Trophoblast cell (in vitro differentiated cells and primary cell): ENCODE data around the gene LEF1.

Source experiments
- DNase-seq, 2 donors: peaks; one replicate each; pipeline ENCODE4 v3.0.0-alpha.2; 2016
- H2AFZ ChIP-seq: 2 replicates; pipeline ENCODE4 v1.6.1; 2013; ENCODE audit warnings: low read length, moderate library complexity, mild to moderate bottlenecking; ENCODE audit not compliant: insufficient read depth, poor library complexity
- H2AK5ac ChIP-seq: 2 replicates; pipeline ENCODE4 v1.6.1; 2013; ENCODE audit warnings: mild to moderate bottlenecking, low read length
- H2BK120ac ChIP-seq: 2 replicates; pipeline ENCODE4 v1.6.1; 2013; ENCODE audit warnings: low read length, mild to moderate bottlenecking, moderate library complexity; ENCODE audit not compliant: insufficient read depth, poor library complexity
- H2BK12ac ChIP-seq: 2 replicates; pipeline ENCODE4 v1.6.1; 2013; ENCODE audit warnings: mild to moderate bottlenecking, low read length, moderate library complexity
- H2BK5ac ChIP-seq: 2 replicates; pipeline ENCODE4 v1.6.1; 2013; ENCODE audit warnings: low read length, low read depth, moderate library complexity, mild to moderate bottlenecking; ENCODE audit not compliant: poor library complexity
- H3K14ac ChIP-seq: 2 replicates; pipeline ENCODE4 v1.6.1; 2013; ENCODE audit warnings: mild to moderate bottlenecking, low read length
- H3K18ac ChIP-seq: 2 replicates; pipeline ENCODE4 v1.6.1; 2013; ENCODE audit warnings: mild to moderate bottlenecking, low read length
- H3K23ac ChIP-seq: 2 replicates; pipeline ENCODE4 v1.6.1; 2013; ENCODE audit warnings: low read length
- H3K27ac ChIP-seq: 2 replicates; pipeline ENCODE4 v1.5.1; 2013; ENCODE audit warnings: low read depth, mild to moderate bottlenecking, inconsistent platforms, low read length, moderate library complexity
- H3K27me3 ChIP-seq: 2 replicates; pipeline ENCODE4 v1.6.1; 2013; ENCODE audit warnings: inconsistent platforms, mild to moderate bottlenecking, low read length, moderate library complexity; ENCODE audit not compliant: insufficient read depth
- H3K36me3 ChIP-seq, 2 experiments: 1 replicate in 1 of 2; 2 replicates in 1 of 2; pipeline ENCODE4 v1.6.1; 2013; ENCODE audit warnings: low read length in 2 of 2, mild to moderate bottlenecking in 2 of 2, moderate library complexity in 1 of 2; ENCODE audit not compliant: insufficient read depth in 2 of 2, control insufficient read depth in 1 of 2
- H3K4ac ChIP-seq: 2 replicates; pipeline ENCODE4 v1.6.1; 2013; ENCODE audit warnings: low read depth, mild to moderate bottlenecking, low read length, moderate library complexity
- H3K4me1 ChIP-seq, 2 experiments: 1 replicate in 1 of 2; 2 replicates in 1 of 2; pipeline ENCODE4 v1.6.1; 2013; ENCODE audit warnings: low read length in 2 of 2, mild to moderate bottlenecking in 2 of 2, moderate library complexity in 1 of 2; ENCODE audit not compliant: insufficient read depth in 2 of 2, control insufficient read depth in 1 of 2
- H3K4me2 ChIP-seq: 2 replicates; pipeline ENCODE4 v1.6.1; 2013; ENCODE audit warnings: inconsistent platforms, mild to moderate bottlenecking, low read length, moderate library complexity
- H3K4me3 ChIP-seq: 2 replicates; pipeline ENCODE4 v1.5.1; 2013; ENCODE audit warnings: mild to moderate bottlenecking, low read depth, low read length, inconsistent platforms
- H3K79me1 ChIP-seq: one replicate; pipeline ENCODE4 v1.6.1; 2013; ENCODE audit warnings: low read length
- H3K79me2 ChIP-seq: 2 replicates; pipeline ENCODE4 v1.6.1; 2013; ENCODE audit warnings: low read length, mild to moderate bottlenecking; ENCODE audit not compliant: control insufficient read depth, insufficient read depth, poor library complexity
- H3K9ac ChIP-seq: 2 replicates; pipeline ENCODE4 v1.6.1; 2013; ENCODE audit warnings: mild to moderate bottlenecking, low read length
- H3K9me3 ChIP-seq: 2 replicates; pipeline ENCODE4 v1.6.1; 2013; ENCODE audit warnings: low read depth, mild to moderate bottlenecking, control low read depth, inconsistent platforms, low read length; ENCODE audit not compliant: insufficient read depth
- H4K12ac ChIP-seq: 2 replicates; pipeline ENCODE4 v1.6.1; 2013; ENCODE audit warnings: low read depth, mild to moderate bottlenecking, low read length, moderate library complexity
- H4K8ac ChIP-seq: 2 replicates; pipeline ENCODE4 v1.6.1; 2013; ENCODE audit warnings: low read depth, mild to moderate bottlenecking, low read length, moderate library complexity
- H4K91ac ChIP-seq: one replicate; pipeline ENCODE4 v1.6.1; 2013; ENCODE audit warnings: low read depth, mild to moderate bottlenecking, low read length, moderate library complexity
- WGBS: extraction: QIAGEN DNeasy Blood & Tissue Kit; methylation state at CpG from one replicate; pipeline ENCODE4 v1.1.7; 2013; ENCODE audit warnings: missing lambda C conversion rate; ENCODE audit not compliant: insufficient read length, insufficient coverage; ENCODE audit errors: extremely low coverage; 5-methylcytosine and 5-hydroxymethylcytosine counted together

LEF1 gene

DNA sequence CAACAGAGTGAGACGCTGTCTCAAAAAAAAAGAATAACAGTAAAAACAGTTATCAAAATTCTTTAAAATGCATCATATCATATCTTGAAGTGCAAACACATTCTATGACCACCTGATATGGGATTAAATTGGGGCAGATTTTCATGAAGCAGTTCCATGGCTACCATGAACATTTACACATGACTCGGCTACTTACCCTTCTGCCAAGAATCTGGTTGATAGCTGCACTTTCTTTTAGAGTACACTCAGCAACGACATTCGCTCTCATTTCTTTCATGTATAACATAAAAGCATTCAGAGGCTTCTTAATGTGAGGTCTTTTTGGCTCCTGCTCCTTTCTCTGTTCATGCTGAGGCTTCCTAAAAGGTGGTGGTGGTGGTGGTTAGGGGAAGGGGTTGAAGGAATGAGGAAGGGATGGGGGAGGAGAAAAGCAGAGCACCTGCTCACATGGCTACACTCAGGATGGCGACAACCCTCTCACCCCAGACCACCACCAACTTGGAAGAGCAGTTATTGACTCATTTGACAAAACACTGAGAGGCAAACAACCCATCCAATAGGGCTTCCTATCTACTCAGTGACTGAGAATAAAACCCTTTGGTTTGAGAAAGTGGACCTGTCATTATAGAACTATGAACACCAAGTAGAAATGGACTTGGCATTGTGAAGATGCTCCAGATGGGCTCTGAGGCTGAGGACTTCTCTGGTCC, 90.6 kb downstream of the LEF1 start:
- Histone ChIP-seq H3K27me3 (no peaks in the 10 kb centered on the region), H3K23ac (no peak overlapping the region), H3K27ac (no peak overlapping the region), H2AK5ac (no peak overlapping the region), H4K12ac (no peak overlapping the region), H3K36me3 (no peaks in the 10 kb centered on the region), H4K8ac (no peak overlapping the region), H2BK120ac (no peak overlapping the region), H3K14ac (no peak overlapping the region), H2BK12ac (no peak overlapping the region), H3K9me3 (no peaks in the 10 kb centered on the region), H3K79me2 (no peaks in the 10 kb centered on the region), H3K18ac (no peak overlapping the region), H3K4me3 (no peak overlapping the region), H3K9ac (no peak overlapping the region), H3K4me1 (no peaks in the 10 kb centered on the region), H2AFZ (no peak overlapping the region), H3K4me2 (no peak overlapping the region), H2BK5ac (no peak overlapping the region), H3K4ac (no peak overlapping the region), H3K79me1 (no peaks in the 10 kb centered on the region), H4K91ac (no peak overlapping the region)
- no peak for DNase-seq
- WGBS = no CpG with 5 or more reads among the region's 5 CpGs

DNA sequence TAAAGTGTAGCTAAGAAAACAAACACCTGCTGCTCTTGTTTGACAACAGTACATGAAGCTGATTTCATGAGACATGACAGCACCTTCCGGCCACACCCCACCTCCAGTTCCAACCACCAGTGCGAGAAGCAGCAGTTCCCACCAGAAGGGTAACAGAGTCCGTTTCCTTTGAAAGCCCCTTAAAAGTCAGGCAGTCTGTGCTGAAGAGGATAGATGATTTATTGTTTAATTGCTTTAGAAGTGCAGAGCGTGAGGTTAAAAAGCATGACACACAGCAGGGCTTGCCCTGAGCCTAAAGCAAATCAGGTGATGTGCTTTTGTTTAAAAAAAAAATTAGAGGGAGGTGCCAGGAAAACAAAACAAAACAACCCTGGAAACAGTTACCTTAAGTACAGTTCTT, 96.4 kb downstream of the LEF1 start:
- Histone ChIP-seq H3K4me2 (no peak overlapping the region), H4K8ac (no peak overlapping the region), H3K27ac (no peak overlapping the region), H3K14ac (no peak overlapping the region), H3K79me2 (no peaks in the 10 kb centered on the region), H3K79me1 (no peaks in the 10 kb centered on the region), H3K4me1 (no peaks in the 10 kb centered on the region), H4K91ac (no peak overlapping the region), H4K12ac (no peak overlapping the region), H3K23ac (no peak overlapping the region), H2BK120ac (no peak overlapping the region), H3K18ac (no peak overlapping the region), H2AK5ac (no peak overlapping the region), H3K4ac (no peak overlapping the region), H2AFZ (no peak overlapping the region), H3K27me3 (no peaks in the 10 kb centered on the region), H3K4me3 (no peak overlapping the region), H3K36me3 (no peaks in the 10 kb centered on the region), H2BK12ac (no peak overlapping the region), H2BK5ac (no peak overlapping the region), H3K9me3 (peaks cover 2% of the 10 kb centered on the region), H3K9ac (no peak overlapping the region)
- no CpG with 5 or more reads among the region's 4 CpGs for WGBS
- no peak for DNase-seq

- Histone ChIP-seq H3K4me1 (no peaks in the 10 kb centered on the region), H3K27me3 (no peaks in the 10 kb centered on the region), H3K36me3 (no peaks in the 10 kb centered on the region), H2BK12ac (no peak overlapping the region), H2BK5ac (no peak overlapping the region), H4K8ac (no peak overlapping the region), H3K9me3 (peaks cover 4% of the 10 kb centered on the region), H3K4me3 (no peak overlapping the region), H3K23ac (no peak overlapping the region), H4K12ac (no peak overlapping the region), H3K79me1 (no peaks in the 10 kb centered on the region), H3K18ac (no peak overlapping the region), H3K14ac (no peak overlapping the region), H3K9ac (no peak overlapping the region), H3K4ac (no peak overlapping the region), H2AFZ (no peak overlapping the region), H4K91ac (no peak overlapping the region), H2BK120ac (no peak overlapping the region), H3K4me2 (no peak overlapping the region), H3K27ac (no peak overlapping the region), H3K79me2 (no peaks in the 10 kb centered on the region), H2AK5ac (no peak overlapping the region)
- DNase-seq = no peak
- no CpG with 5 or more reads among the region's 1 CpG for WGBS
Measured at GRCh38 chr4:108070775-108071174, 98.0 kb downstream of the LEF1 start.

DNA sequence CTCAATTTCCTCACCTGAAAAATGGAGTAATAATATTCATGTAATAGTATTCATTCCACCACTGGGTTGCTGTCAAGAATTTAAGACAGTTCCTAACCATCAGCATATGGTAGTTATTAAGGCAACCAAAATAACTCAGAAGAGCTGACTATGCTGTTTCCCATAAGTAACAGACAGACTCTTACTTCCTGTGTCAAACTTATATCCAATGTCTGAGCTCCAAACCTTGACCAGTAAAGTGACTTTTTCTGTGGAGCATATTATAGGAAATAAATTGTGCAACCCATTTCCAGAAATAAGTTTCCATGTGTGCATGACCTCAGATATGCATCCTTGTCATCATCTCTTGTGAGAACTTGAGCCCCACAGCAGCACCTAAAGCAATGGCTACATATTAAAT, 100.3 kb downstream of the LEF1 start:
- Histone ChIP-seq H3K4me3 (no peak overlapping the region), H3K18ac (no peak overlapping the region), H3K27ac (no peak overlapping the region), H3K4me1 (no peaks in the 10 kb centered on the region), H2BK12ac (no peak overlapping the region), H3K36me3 (no peaks in the 10 kb centered on the region), H2BK5ac (no peak overlapping the region), H3K4ac (no peak overlapping the region), H3K9me3 (peaks cover 4% of the 10 kb centered on the region), H2AFZ (no peak overlapping the region), H4K8ac (no peak overlapping the region), H4K12ac (no peak overlapping the region), H3K4me2 (no peak overlapping the region), H3K14ac (no peak overlapping the region), H3K23ac (no peak overlapping the region), H3K27me3 (no peaks in the 10 kb centered on the region), H2AK5ac (no peak overlapping the region), H3K9ac (no peak overlapping the region), H2BK120ac (no peak overlapping the region), H3K79me1 (no peaks in the 10 kb centered on the region), H4K91ac (no peak overlapping the region), H3K79me2 (no peaks in the 10 kb centered on the region)
- DNase-seq = no peak
